ENCODE data around the gene ARHGAP22. TPM values are rescaled to one million over a fixed set of nuclear protein-coding genes. Genes with fewer than 3 reads are reported as not detected.

Gene ARHGAP22
- polyA plus RNA-seq, 1 of the 3 experiments (the other 2 are of a cell fraction) = 12.4 TPM

DNA sequence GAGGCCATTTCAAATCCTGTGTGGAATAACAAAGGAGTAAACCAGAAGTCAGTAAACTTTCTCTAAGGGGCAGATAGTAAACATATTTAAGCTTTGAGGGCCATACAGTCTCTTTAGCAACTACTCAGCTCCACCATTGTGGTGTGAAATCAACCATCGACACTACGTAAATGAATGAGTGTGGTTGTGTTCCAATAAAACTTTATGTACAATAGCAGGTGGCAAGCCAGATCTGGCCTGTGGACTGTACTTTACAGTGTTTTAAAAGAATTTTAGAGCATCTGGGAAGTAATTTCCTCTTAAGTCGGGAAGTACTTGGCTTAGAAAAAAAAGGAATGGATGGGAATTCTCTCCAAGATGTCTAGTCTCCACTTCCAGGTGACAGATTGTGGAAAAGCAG lies 71.3 kb downstream of the ARHGAP22 start:
- Histone ChIP-seq H3K4me2 (no peak overlapping the region), H3K9ac (no peak overlapping the region), H4K20me1 (ENCODE audit: insufficient read depth) (no peaks in the 10 kb centered on the region), H3F3A (replicated peaks; ENCODE audit: insufficient read depth) (peaks cover 10% of the 10 kb centered on the region), H3K36me3 (replicated peaks in 1 of 2; ENCODE audit: control insufficient read depth in 1 of 2, insufficient read depth in 2 of 2, low read length in 1 of 2) (peaks cover 0 to 19% of the 10 kb centered on the region in 2 experiments), H3K9me2 (no peaks in the 10 kb centered on the region), H3K9me3 (no peaks in the 10 kb centered on the region), H3K27me3 (ENCODE audit: insufficient read depth) (no peaks in the 10 kb centered on the region), H3K4me3 (ENCODE audit: low read depth in 2 of 2, low read length in 1 of 2) (no peak overlapping the region), H2AFZ (ENCODE audit: low read depth) (no peak overlapping the region), H3K79me2 (ENCODE audit: insufficient read depth) (peaks cover 41% of the 10 kb centered on the region), H3K27ac (ENCODE audit: low read depth in 2 of 2, low read length in 1 of 2) (no peak overlapping the region), H3K4me1 (ENCODE audit: control insufficient read depth in 1 of 2, insufficient read depth in 2 of 2, low read depth in 1 of 2, low read length in 1 of 2) (no peaks in the 10 kb centered on the region; a peak in 1 of 4 replicates)
- ChIA-PET CTCF (interaction anchor here (1.4 to 11.7 kb wide), 5 partner anchors 9 to 124 kb away, joined by 3 to 120 read pairs (median 14); no protein-coding TSS in a partner anchor), POLR2A (no interaction called here)
- no peak for TF ChIP-seq EZH2phosphoT487 (IDR thresholded peaks at IDR 0.05; ENCODE audit: borderline replicate concordance, low read depth)
- TF ChIP-seq, protein P1, sequence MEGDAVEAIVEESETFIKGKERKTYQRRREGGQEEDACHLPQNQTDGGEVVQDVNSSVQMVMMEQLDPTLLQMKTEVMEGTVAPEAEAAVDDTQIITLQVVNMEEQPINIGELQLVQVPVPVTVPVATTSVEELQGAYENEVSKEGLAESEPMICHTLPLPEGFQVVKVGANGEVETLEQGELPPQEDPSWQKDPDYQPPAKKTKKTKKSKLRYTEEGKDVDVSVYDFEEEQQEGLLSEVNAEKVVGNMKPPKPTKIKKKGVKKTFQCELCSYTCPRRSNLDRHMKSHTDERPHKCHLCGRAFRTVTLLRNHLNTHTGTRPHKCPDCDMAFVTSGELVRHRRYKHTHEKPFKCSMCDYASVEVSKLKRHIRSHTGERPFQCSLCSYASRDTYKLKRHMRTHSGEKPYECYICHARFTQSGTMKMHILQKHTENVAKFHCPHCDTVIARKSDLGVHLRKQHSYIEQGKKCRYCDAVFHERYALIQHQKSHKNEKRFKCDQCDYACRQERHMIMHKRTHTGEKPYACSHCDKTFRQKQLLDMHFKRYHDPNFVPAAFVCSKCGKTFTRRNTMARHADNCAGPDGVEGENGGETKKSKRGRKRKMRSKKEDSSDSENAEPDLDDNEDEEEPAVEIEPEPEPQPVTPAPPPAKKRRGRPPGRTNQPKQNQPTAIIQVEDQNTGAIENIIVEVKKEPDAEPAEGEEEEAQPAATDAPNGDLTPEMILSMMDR (IDR thresholded peaks at IDR 0.05) = no peak
- TF ChIP-seq TCF12 (IDR thresholded peaks at IDR 0.05) = no peak
- TF ChIP-seq, protein P2, sequence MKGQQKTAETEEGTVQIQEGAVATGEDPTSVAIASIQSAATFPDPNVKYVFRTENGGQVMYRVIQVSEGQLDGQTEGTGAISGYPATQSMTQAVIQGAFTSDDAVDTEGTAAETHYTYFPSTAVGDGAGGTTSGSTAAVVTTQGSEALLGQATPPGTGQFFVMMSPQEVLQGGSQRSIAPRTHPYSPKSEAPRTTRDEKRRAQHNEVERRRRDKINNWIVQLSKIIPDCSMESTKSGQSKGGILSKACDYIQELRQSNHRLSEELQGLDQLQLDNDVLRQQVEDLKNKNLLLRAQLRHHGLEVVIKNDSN (IDR thresholded peaks at IDR 0.05; ENCODE audit: borderline replicate concordance, low read depth) = no peak
- TF ChIP-seq TAF1 (IDR thresholded peaks at IDR 0.05; ENCODE audit: borderline replicate concordance, low read depth, low read length) = no peak
- no peak for TF ChIP-seq ELF1 (IDR thresholded peaks at IDR 0.05)
- TF ChIP-seq MXI1 (IDR thresholded peaks at IDR 0.05; ENCODE audit: low read depth, low read length) = no peak
- no peak for TF ChIP-seq RCOR1 (IDR thresholded peaks at IDR 0.05; ENCODE audit: low read length)
- TF ChIP-seq GATA2 (CRISPR knock-in tag; IDR thresholded peaks at IDR 0.05) = no peak
- TF ChIP-seq FOXM1 (IDR thresholded peaks at IDR 0.05; ENCODE audit: low read depth) = no peak
- no peak for TF ChIP-seq FOXJ3 (CRISPR knock-in tag; IDR thresholded peaks at IDR 0.05)
- TF ChIP-seq JUND (IDR thresholded peaks at IDR 0.05) = no peak
- TF ChIP-seq, protein P3, sequence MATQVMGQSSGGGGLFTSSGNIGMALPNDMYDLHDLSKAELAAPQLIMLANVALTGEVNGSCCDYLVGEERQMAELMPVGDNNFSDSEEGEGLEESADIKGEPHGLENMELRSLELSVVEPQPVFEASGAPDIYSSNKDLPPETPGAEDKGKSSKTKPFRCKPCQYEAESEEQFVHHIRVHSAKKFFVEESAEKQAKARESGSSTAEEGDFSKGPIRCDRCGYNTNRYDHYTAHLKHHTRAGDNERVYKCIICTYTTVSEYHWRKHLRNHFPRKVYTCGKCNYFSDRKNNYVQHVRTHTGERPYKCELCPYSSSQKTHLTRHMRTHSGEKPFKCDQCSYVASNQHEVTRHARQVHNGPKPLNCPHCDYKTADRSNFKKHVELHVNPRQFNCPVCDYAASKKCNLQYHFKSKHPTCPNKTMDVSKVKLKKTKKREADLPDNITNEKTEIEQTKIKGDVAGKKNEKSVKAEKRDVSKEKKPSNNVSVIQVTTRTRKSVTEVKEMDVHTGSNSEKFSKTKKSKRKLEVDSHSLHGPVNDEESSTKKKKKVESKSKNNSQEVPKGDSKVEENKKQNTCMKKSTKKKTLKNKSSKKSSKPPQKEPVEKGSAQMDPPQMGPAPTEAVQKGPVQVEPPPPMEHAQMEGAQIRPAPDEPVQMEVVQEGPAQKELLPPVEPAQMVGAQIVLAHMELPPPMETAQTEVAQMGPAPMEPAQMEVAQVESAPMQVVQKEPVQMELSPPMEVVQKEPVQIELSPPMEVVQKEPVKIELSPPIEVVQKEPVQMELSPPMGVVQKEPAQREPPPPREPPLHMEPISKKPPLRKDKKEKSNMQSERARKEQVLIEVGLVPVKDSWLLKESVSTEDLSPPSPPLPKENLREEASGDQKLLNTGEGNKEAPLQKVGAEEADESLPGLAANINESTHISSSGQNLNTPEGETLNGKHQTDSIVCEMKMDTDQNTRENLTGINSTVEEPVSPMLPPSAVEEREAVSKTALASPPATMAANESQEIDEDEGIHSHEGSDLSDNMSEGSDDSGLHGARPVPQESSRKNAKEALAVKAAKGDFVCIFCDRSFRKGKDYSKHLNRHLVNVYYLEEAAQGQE (IDR thresholded peaks at IDR 0.05; ENCODE audit: low read depth, low read length) = no peak
- DNase-seq = no peak
- WGBS (ENCODE audit: low lambda C conversion rate) = 86% methylated on average over 3 of the region's 3 CpGs
